SK-N-MC (cell line): ENCODE measurements around the gene HOMER2.

Experiments
- EZH2 ChIP-seq: fragments of 200-600 bp; sonication (generic); IDR thresholded peaks from one replicate; pipeline ENCODE4 v1.6.1; 2017; ENCODE audit warnings: antibody characterized with exemption
- POLR2AphosphoS5 ChIP-seq: IDR thresholded peaks from 2 replicates; pipeline ENCODE4 v1.6.1; 2012; ENCODE audit warnings: mild to moderate bottlenecking, low read depth, low read length, borderline replicate concordance

DNA sequence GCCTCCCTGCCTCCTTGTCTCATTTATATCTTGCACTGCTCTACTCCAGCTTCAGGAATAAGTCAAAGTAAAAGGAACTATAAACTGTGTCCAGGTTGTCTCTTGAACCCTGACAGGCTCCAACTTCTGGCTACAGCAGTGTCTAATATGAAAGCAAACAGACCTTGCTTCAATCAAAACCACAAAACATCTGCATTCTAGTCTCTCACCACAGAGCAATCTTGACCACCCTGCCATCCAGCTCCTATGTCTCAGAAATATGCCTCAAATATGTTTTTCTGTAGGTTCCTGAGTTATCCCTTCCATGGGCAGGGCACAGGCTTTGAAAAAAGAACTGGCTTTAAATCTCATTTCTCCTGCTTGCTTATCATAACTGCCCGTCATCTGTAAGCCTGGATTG is 20.5 kb upstream of the HOMER2 start:
- no peak for TF ChIP-seq EZH2
- no peak for TF ChIP-seq POLR2AphosphoS5
